ENCODE results near the gene CDYL.

The CDYL gene

GRCh38 chr6:4913705-4914419 is 137.7 kb downstream of the CDYL start:
- DNase-seq = no peak

DNA sequence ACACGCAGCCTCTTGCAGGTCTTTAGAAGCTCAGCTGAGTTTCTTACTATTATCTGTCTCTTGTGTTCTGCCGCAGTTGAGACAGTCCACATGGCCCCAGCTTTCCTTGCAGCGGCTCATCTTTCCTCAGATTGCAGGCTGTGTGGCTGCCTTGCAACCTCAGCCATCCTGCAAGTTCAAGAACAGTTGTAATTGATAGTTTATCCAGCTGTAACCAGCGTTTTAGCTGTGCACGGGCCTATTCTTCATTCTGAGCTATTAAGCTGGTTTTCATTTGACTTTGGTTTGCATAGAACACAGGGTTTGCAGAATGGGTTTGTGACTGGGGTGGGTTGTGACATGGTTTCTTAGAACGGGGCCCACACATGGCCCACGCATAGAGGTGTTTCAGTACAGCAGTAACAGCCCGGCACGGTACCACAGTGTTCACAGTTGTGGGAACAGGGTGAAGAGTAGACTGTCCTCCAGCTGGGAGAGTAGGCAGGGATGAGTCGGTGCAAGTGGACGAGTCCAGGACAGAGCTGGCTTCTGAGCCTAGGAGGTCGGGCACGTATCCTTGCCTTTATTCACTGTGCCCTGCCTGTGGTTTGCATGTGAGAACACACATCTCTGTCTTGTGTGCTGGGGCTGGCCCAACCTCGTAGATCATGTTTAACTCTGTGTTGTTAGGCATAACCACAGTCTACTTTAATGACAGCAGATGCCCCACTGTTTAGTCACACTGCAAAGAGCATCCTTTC is 138.4 kb downstream of the CDYL start:
- no peak for DNase-seq

DNA sequence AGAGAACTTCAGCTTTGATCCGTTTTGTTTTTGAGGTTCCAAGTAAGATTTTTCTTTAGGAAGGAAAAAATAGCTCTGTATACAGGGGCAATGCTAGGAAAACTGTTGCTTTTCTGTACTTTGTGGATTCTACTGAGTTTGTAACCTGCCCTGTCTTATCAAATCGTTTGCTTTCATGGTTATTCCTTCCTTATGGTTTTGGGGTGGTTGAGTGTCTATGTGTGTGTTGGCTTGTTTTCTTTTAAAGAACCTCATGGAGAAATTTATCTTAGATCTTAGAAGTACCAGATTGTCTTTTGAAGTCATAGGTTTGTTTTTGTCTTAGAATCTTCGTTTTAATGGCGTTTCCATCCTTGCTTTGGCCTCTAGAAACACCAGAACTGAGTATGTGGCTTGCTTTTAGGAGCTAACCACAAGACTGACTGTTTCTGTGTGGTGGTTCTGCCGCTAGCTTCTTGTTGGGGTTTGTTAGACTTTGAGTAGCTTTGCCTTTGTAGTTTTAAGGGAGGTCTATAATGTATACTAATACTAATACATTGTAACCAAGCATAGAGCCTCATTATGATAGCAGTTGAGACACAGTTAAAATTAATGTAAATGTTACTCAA is 140.9 kb downstream of the CDYL start:
- no peak for DNase-seq

GRCh38 chr6:4920914-4921410 is 144.8 kb downstream of the CDYL start:
- DNase-seq = no peak

- DNase-seq = no peak
Observed at GRCh38 chr6:4922488-4923037, 146.4 kb downstream of the CDYL start.

- no peak for DNase-seq
Observed at GRCh38 chr6:4923081-4923480, 146.9 kb downstream of the CDYL start.

GRCh38 chr6:4924661-4925271 is 148.6 kb downstream of the CDYL start:
- no peak for DNase-seq

- no peak for DNase-seq
Observed at GRCh38 chr6:4925580-4925979, 149.4 kb downstream of the CDYL start.

DNA sequence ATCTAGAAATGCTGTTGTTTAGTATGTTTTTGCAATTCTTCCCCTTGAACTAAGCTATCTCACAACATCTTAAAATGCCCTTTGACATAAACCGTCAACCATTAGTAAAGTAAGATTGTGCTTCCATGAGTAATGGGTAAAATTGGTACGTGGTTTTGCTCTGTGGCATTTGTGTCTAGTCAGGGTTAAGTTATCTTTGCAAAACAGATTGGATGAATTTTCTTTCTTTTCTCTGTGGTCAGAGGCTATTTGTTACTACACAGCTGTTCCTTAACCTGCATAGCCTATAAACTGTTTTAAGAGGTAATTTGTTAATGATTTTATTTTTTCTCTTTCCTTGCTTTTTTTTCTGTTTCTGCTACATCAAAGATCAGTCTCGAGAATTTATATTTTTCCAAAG is 152.2 kb downstream of the CDYL start:
- DNase-seq = no peak

DNA sequence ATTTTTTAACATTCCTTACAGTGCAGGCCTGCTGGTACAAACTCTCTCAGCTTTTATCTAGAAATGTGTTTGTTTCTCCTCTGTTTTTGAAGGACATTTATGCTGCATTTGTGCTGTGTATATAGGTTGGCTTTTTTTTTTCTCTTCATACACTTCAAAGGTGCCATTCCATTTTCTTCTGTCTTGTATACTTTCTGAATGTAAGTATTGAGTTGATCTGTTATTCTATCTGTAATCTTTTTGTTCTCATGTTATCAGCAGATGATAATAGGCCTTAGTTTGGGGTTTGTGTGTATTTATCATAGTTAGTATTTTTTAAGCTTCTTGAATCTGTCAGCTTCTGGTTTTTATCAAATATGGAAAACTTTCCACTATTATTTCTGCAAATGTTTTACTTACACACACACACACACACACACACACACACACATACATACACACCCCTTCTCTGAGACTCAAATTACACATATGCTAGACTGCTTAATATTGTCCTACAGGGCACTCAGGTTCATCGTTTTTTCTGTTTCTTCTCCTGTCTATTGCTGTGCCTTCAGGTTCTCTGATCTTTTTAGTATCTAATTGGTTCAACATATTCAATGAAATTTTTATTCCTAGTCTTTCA is 153.0 kb downstream of the CDYL start:
- DNase-seq = no peak

GRCh38 chr6:4930025-4930691 is 154.0 kb downstream of the CDYL start:
- DNase-seq = peak; percentile 26

GRCh38 chr6:4931530-4932227 is 155.5 kb downstream of the CDYL start:
- no peak for DNase-seq

- peak; percentile 41 for DNase-seq
Observed at GRCh38 chr6:4932228-4932903, 156.2 kb downstream of the CDYL start.

GRCh38 chr6:4935486-4935885 is 159.3 kb downstream of the CDYL start:
- no peak for DNase-seq

- no peak for DNase-seq
Observed at GRCh38 chr6:4935975-4936680, 159.9 kb downstream of the CDYL start.

DNA sequence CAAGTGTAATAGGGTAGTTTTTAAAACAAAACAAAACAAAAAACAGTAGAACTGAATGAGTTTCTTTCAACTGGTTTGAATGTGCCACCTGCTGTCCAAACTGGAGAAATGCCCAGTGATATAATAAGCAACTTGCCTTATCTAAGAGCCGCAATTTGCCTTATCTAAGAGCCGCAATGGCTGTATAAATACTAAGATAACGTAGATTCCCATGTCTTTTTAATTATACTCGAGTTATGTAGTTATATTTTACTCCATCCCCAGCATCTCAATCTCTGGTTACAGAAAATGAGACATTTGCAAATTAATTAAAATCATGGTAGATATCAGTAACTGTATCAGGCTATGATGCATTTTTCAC is 160.5 kb downstream of the CDYL start:
- no peak for DNase-seq

DNA sequence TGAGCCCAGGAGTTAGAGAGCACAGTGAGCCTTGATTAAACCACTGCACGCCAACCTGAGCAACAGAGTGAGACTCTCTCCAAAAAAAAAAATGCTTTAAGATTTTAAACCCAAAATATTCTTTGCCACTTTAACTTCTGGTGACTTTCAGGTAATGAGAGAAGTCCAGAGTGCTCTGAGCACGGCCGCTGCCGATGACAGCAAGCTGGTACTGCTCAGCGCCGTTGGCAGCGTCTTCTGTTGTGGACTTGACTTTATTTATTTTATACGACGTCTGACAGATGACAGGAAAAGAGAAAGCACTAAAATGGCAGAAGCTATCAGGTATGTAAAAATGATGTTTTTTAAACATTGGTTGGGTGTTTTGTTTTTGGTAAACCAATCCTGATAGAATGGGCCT is 161.2 kb downstream of the CDYL start:
- DNase-seq = no peak

DNA sequence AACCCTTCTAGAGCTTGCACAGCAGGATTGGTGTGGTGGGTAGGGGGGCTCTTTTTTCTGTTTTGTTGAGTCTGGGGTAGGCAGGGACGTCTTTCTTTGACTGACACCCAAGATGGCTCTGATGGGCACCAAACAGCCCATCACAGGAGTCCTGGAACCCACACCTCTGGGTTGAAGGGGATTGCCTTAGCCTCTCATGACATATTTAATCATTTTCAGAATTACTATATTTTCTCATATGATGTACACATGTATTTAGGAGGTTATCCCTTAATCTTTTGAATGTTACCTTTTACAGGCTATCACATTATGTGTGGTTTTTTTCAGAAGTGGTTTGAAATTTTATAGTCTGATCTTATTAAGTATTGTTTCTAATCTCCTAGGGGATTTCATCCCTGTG is 163.0 kb downstream of the CDYL start:
- DNase-seq = no peak

DNA sequence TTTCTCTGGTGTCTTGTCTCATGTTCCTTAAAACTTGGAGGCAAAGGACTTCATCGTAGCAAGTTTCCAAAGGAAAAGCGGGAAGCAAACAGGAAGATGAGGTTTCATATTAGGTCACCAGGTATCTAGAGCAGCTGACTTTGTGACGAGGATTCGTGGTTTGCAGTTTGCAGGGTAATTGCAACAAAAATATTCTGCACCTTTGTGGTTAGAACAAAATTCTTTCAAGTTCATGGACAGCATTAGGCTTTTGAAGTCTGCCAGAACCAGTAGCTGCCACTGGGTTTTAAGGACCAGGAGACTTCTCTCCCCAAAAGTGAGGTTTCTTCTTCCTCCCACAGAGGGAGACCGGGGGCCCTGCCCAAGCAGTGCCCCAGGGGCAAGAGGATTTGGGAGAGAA is 164.2 kb downstream of the CDYL start:
- DNase-seq = no peak

Data from activated CD8-positive, alpha-beta memory T cell treated with anti-CD3 and anti-CD28 coated beads, Interleukin-2, amount 50 U/mL, for 48 hours (primary cell).